ENCODE measurements around the gene MMP20.

- peak; percentile 56 for TF ChIP-seq ZFX (CRISPR knock-in tag; IDR thresholded peaks at IDR 0.05; ENCODE audit: low read depth)
- TF ChIP-seq BRCA1 (CRISPR knock-in tag; IDR thresholded peaks at IDR 0.05): no peak
- TF ChIP-seq POLR2A (IDR thresholded peaks at IDR 0.05; ENCODE audit: insufficient read depth in 1 of 2, low read depth in 2 of 2, low read length in 2 of 2): no peak
- no peak for TF ChIP-seq ZBTB1 (CRISPR knock-in tag; IDR thresholded peaks at IDR 0.05; ENCODE audit: borderline replicate concordance)
- TF ChIP-seq, protein P1, sequence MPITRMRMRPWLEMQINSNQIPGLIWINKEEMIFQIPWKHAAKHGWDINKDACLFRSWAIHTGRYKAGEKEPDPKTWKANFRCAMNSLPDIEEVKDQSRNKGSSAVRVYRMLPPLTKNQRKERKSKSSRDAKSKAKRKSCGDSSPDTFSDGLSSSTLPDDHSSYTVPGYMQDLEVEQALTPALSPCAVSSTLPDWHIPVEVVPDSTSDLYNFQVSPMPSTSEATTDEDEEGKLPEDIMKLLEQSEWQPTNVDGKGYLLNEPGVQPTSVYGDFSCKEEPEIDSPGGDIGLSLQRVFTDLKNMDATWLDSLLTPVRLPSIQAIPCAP (CRISPR knock-in tag; IDR thresholded peaks at IDR 0.05; ENCODE audit: low read depth): no peak
- no peak for TF ChIP-seq THAP11 (CRISPR knock-in tag; IDR thresholded peaks at IDR 0.05)
- no peak for TF ChIP-seq KMT2B (CRISPR knock-in tag; IDR thresholded peaks at IDR 0.05)
- TF ChIP-seq ZNF143 (CRISPR knock-in tag; IDR thresholded peaks at IDR 0.05): no peak
- TF ChIP-seq SMC3 (IDR thresholded peaks at IDR 0.05; ENCODE audit: low read length): 0 out of 2 replicates have a peak, but pooled peaks have one; percentile 12
- no peak for TF ChIP-seq FOXK2 (IDR thresholded peaks at IDR 0.05)
- no peak for TF ChIP-seq EEA1 (CRISPR knock-in tag; IDR thresholded peaks at IDR 0.05; ENCODE audit: borderline replicate concordance)
- no peak for TF ChIP-seq SIN3A (IDR thresholded peaks at IDR 0.05; ENCODE audit: borderline replicate concordance, low read depth, low read length)
- no peak for TF ChIP-seq ZNF629 (CRISPR knock-in tag; conservative IDR thresholded peaks at IDR 0.05)
- TF ChIP-seq, protein P2, sequence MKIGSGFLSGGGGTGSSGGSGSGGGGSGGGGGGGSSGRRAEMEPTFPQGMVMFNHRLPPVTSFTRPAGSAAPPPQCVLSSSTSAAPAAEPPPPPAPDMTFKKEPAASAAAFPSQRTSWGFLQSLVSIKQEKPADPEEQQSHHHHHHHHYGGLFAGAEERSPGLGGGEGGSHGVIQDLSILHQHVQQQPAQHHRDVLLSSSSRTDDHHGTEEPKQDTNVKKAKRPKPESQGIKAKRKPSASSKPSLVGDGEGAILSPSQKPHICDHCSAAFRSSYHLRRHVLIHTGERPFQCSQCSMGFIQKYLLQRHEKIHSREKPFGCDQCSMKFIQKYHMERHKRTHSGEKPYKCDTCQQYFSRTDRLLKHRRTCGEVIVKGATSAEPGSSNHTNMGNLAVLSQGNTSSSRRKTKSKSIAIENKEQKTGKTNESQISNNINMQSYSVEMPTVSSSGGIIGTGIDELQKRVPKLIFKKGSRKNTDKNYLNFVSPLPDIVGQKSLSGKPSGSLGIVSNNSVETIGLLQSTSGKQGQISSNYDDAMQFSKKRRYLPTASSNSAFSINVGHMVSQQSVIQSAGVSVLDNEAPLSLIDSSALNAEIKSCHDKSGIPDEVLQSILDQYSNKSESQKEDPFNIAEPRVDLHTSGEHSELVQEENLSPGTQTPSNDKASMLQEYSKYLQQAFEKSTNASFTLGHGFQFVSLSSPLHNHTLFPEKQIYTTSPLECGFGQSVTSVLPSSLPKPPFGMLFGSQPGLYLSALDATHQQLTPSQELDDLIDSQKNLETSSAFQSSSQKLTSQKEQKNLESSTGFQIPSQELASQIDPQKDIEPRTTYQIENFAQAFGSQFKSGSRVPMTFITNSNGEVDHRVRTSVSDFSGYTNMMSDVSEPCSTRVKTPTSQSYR (CRISPR knock-in tag; IDR thresholded peaks at IDR 0.05; ENCODE audit: borderline replicate concordance): no peak
Measured at GRCh38 chr11:102615077-102615893, 9.8 kb downstream of the MMP20 start.

All from HepG2 (cell line).